Uterus (tissue), 2 donors: Measurements from ENCODE around the gene CD81.

Source experiments
- CTCF ChIP-seq, 4 experiments: fragments of 200-600 bp in 2 of 4; fragments of 450-650 bp in 2 of 4; sonication (generic) in 2 of 4; IDR thresholded peaks; one replicate each; pipeline ENCODE4 v1.5.1; 2016 to 2019; ENCODE audit warnings: antibody characterized with exemption in 4 of 4, mild to moderate bottlenecking in 2 of 4, moderate library complexity in 1 of 4
- POLR2A ChIP-seq, 2 donors: fragments of 450-650 bp; IDR thresholded peaks; one replicate each; pipeline ENCODE4 v1.6.1; 2016; ENCODE audit warnings: antibody characterized with exemption in 2 of 2, mild to moderate bottlenecking in 1 of 2, moderate library complexity in 1 of 2

GRCh38 chr11:2342981-2343380, 34.1 kb upstream of the CD81 start:
- TF ChIP-seq CTCF (IDR thresholded peaks at IDR 0.05) (no peak), POLR2A (IDR thresholded peaks at IDR 0.05) (no peak)
